SK-N-SH treated with all-trans-retinoic acid at 6 μM for 48 hours (cell line): Measurements from ENCODE around the gene KAT7.

ENCODE experiments used
- ZC3H10 ChIP-seq: fragments of 250-450 bp; sonication (Bioruptor Pico); IDR thresholded peaks from 2 replicates; pipeline ENCODE4 v1.5.1; 2021; ENCODE audit warnings: mild to moderate bottlenecking, moderate library complexity
- ZNF565 ChIP-seq: fragments of 450-650 bp; formaldehyde crosslinking; conservative IDR thresholded peaks from 2 replicates; pipeline ENCODE4 v1.5.0; 2020; ENCODE audit warnings: low read depth, mild to moderate bottlenecking, moderate library complexity

- TF ChIP-seq ZNF565 (no peak), ZC3H10 (CRISPR knock-in tag) (no peak)
These were observed 44.5 kb downstream of the KAT7 start for GRCh38 chr17:49832840-49833599.
